GM18517 (cell line): ENCODE results near the gene SLC25A18.
"Not testable (repeated sequence)": the region's sequence is repeated elsewhere in the genome, so short reads cannot be mapped to it uniquely, and the experiment has no call there.

ENCODE experiments used
- ATAC-seq: cut with Tn5 transposase; IDR thresholded peaks from one replicate; pipeline ENCODE4 v1.9.1; 2021; ENCODE audit warnings: mild to moderate bottlenecking, moderate library complexity; ENCODE audit not compliant: unreplicated experiment

SLC25A18 gene

GRCh38 chr22:17603668-17604067, 40.4 kb downstream of the SLC25A18 start:
- no peak for ATAC-seq

GRCh38 chr22:17606496-17606895, 43.2 kb downstream of the SLC25A18 start:
- no peak for ATAC-seq

- no peak for ATAC-seq
Measured at GRCh38 chr22:17607891-17608521, 44.7 kb downstream of the SLC25A18 start.

DNA sequence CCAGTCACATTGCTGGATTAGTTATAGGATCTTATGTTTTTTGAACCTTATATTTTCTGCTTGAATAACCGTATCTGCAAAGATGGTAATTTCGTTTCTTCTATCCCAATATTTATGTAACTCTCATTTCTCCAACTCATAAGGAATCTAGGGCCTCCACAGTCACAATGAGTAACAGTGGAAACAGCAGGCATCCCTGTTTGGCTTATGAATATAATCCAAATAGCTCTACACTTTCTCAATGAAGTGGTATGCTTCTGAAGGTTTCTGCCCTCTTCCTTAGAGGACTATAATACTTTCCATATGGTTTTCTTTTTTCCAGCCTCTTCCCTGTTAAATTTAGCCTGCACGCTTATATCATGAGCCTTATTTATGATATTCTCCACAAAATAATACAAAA, 48.8 kb downstream of the SLC25A18 start:
- no peak for ATAC-seq

GRCh38 chr22:17613280-17613679, 50.0 kb downstream of the SLC25A18 start:
- ATAC-seq, result no peak

DNA sequence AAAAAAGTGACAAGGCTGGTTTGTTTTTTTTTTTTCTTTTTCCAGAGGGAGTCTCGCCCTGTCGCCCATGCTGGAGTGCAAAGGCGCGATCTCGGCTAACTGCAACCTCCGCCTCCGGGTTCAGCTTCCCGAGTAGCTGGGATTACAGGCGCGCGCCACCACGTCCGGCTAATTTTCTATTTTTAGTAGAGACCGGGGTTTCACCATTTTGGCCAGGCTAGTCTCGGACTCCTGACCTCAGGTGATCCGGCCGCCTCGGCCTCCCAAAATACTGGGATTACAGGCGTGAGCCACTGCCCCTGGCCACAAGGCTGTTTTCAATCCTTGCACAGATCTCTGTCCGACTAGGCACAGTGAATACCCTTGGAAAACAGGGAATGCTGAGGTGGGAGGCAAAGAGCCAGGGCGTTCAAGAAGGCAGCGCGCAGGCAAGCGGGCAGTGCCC, 64.7 kb downstream of the SLC25A18 start:
- no peak for ATAC-seq

GRCh38 chr22:17628406-17629172, 65.3 kb downstream of the SLC25A18 start, which contains the start of gene ATP6V1E1:
TSS of gene ATP6V1E1 (minus strand) at chr22:17628749. CDS start at chr22:17628635, 114 bp downstream.
- ATAC-seq, result peak; percentile 91

DNA sequence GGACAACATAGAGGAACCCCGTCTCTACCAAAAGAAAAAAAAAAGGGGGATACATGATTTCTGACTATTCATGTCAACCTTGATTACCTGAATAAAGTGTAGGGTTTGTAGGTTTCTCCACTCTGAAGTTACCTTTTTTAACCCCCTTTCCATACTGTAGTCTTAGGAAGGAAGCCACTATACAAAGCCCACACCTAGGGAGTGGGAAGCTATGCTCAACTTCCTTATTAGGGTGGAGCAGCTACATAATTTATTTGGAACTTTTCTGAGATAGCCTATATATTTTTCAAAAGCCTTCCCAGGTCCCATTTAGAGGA, 65.8 kb downstream of the SLC25A18 start:
- no peak for ATAC-seq

DNA sequence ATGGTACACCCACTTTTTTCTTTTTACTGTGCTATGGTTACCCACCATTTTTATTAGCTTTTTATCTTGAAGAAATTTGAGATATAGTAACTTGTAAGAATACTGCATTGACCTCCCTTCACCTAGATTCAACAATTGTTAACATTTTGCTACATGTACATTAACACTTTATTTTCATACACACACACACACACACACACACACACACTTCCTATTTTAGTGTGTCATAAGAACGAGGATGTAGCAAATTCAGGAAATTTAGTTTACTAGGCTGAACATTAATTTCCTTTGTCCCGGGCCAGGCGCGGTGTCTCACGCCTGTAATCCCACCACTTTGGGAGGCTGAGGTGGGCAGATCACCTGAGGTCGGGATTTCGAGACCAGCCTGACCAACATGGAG, 66.3 kb downstream of the SLC25A18 start:
- no peak for ATAC-seq

GRCh38 chr22:17631076-17631565, 67.8 kb downstream of the SLC25A18 start:
- ATAC-seq, result no peak

DNA sequence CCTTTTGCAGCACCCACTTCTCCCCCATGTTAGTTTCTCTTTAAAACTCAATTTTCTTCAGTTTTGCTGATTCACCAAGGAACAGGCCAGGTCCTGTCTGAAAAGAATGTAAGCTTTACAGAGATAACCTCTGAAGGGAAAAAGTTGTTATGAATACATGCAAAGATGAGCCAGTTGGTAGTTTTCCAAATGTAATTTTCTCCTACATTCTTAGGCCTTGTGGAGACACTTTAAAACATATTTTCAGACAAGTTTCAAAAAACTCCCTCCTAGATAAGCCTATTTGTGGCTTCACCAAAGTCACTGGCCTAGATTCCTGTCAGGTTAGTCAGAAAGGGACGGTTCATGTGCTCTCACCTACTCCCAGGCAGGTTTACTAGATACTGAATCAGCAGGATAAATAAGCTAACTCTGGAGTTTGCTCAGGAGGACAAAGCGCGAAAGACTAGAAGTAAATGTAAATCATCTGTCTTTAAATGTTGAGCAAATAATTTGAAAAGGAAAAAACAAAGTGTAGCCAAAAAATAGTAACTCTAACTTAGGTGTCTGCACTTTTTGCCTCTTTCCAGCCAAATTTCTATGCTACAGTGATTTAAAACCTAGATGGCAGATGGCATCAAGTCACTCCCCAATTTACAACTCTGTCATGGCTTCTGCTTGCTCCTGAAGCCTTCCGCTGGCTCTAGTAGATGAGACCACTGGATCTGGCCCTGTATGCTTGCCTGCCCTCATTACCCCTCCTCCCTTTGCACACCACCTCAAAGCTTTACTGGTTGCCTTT, 70.1 kb downstream of the SLC25A18 start:
- ATAC-seq, result no peak

GRCh38 chr22:17633998-17634323, 70.7 kb downstream of the SLC25A18 start:
- no peak for ATAC-seq

DNA sequence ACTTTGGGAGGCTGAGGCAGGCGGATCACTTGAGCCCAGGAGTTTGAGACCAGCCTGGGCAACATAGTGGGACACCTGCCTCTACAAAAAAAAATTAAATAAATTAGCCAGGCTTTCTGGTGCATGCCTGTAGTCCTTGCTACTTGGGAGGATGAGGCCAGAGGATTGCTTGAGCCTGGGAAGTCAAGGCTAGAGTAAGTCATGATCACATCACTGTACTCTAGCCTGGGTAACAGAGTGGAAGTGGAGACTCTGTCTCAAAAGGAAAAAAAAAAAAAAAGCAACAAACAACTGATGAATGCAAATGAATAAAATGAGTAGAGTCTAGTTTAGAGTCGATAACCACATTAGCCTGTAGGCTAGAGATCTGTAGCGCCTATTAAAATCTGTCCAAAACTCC, 71.4 kb downstream of the SLC25A18 start:
- no peak for ATAC-seq

DNA sequence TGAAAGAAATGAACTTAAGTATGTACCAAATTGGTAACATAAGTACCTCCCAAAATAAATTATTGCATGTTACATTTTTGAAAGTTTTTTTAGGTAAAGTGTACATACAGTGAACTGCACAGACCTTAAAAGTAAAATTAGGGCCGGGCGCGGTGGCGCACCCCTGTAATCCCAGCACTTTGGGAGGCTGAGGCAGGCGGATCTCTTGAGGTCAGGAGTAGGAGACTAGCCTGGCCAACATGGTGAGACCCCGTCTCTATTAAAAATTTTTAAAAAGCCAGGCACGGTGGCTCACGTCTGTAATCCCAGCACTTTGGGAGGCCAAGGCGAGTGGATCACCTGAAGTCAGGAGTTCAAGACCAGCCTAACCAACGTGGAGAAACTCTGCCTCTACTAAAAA, 73.6 kb downstream of the SLC25A18 start:
- ATAC-seq, result not testable (repeated sequence)

GRCh38 chr22:17637490-17638181, 74.3 kb downstream of the SLC25A18 start:
- no peak for ATAC-seq

DNA sequence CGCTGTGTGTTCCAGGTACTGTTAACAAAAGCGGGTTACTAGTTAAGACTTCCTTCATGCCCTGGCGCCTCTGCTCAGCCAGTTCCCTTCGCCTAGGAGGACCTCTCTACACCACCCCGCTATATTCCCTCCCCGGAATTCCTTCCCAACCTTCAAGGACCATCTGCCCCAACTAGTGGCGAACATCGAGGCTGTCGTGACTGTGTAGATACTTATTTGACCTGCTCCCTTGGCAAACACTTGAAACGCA, 74.8 kb downstream of the SLC25A18 start:
- ATAC-seq, result peak; percentile 24

GRCh38 chr22:17638432-17639246, 75.3 kb downstream of the SLC25A18 start, which contains the start of gene BCL2L13:
TSS of gene BCL2L13 (plus strand) at chr22:17638757. CDS start at chr22:17655712, 16,955 bp downstream.
- ATAC-seq, result peak; percentile 79

DNA sequence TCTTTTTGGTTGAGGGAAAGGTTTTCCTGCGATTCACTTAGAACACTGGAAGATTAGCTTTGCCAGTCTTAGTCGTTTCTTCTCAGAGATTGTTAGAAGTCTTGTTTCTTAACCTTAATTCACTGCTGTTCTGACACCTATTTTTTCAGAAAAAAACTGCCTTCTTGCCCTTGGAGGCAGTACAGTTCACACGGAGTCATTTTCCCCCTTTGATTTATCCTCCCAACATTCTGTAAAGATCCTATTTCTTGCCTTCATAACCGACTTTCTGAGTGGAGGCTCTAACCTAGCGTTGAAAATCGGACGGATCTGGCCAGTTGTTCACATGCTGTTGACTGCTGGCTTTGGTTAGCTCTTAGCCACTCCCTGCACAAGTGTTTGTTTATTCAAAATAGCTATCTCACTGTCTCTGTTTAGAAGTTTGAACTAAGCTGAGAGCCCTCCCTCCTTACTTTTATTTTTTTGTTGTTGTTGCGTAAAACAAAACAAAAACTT, 76.0 kb downstream of the SLC25A18 start:
- ATAC-seq, result peak; percentile 47
